Right atrium auricular region (tissue), 2 donors: ENCODE results near the gene HSD17B1. TPM values are rescaled to one million over a fixed set of nuclear protein-coding genes. Genes with fewer than 3 reads are reported as not detected.

Experiments
- DNase-seq: peaks from one replicate; pipeline ENCODE4 v3.0.0-alpha.2; 2019; ENCODE audit warnings: low spot score
- H3K27ac ChIP-seq, 2 donors: fragments of 200-600 bp; sonication (generic); 1 replicate in 1 of 2; 2 replicates in 1 of 2; pipeline ENCODE4 v1.5.1; 2016 to 2019
- H3K27me3 ChIP-seq, 2 donors: fragments of 200-600 bp; sonication (generic); one replicate each; pipeline versions ENCODE4 v1.5.1 to v1.6.0; 2017 to 2019
- H3K36me3 ChIP-seq: fragments of 200-600 bp; sonication (generic); one replicate; pipeline ENCODE4 v1.5.1; 2016
- H3K4me1 ChIP-seq, 2 donors: fragments of 200-600 bp; sonication (generic); one replicate each; pipeline versions ENCODE4 v1.5.1 to v1.6.0; 2017 to 2019
- H3K4me3 ChIP-seq, 2 donors: fragments of 200-600 bp; sonication (generic); 1 replicate in 1 of 2; 2 replicates in 1 of 2; pipeline ENCODE4 v1.5.1; 2017 to 2019; ENCODE audit warnings: mild to moderate bottlenecking in 1 of 2, moderate library complexity in 1 of 2
- H3K9me3 ChIP-seq, 2 donors: fragments of 200-600 bp; sonication (generic); one replicate each; pipeline ENCODE4 v1.5.1; 2019
- CTCF ChIP-seq, 2 donors: fragments of 200-600 bp; sonication (generic); IDR thresholded peaks; one replicate each; pipeline ENCODE4 v1.5.1; 2019; ENCODE audit warnings: antibody characterized with exemption in 2 of 2
- total RNA-seq, 2 donors: library from RNA; depleted of rRNA; stranded (reverse); fragments of >200 nt; gene quantifications; one replicate each; pipeline ENCODE4 v1.1.0, GENCODE V29; 2016

Gene HSD17B1
- total RNA-seq, 2 donors from 2014 or later: 0.39 to 0.78 TPM

DNA sequence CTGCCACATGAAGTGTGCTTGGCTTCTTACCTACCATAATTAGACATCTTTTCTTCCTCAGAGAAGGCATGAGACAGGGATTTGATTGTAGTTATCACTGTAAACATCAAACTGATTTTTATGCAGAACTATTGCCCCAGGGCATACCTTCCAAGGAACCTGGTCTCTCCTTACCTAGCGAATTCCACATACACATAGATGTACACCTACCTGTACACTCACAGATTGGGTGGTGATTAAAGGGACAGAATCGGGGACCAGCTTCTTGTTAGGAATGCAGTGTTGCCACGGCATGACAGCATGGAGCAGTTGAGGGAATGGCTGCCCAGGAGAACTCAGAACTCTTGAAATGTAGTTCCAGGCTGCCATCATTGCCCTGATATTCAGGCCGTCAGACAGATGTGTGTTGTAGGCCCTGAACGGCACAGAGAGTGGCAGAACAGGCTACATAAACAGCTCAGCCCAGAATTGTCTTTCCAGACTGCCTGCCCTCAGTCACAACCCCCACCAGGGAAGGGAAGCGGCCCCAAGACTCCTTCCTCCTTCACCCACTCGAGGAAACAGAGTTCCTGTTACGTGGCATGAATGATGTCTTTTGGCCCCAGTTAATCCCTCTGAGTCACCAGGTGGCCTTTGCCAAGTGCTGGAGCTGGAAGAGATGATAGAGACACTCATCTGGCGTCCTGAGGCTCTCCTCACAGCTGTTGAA, 34.5 kb upstream of the HSD17B1 start:
- DNase-seq: peak; percentile 96
- Histone ChIP-seq H3K4me1 (peaks cover 4 to 79% of the 10 kb centered on the region in 2 donors), H3K27me3 (no peaks in the 10 kb centered on the region), H3K27ac (peak overlapping the region; percentile 91 to 98), H3K36me3 (peaks cover 15% of the 10 kb centered on the region), H3K9me3 (no peaks in the 10 kb centered on the region), H3K4me3 (no peak overlapping the region)
- no peak for TF ChIP-seq CTCF (IDR thresholded peaks at IDR 0.05)

DNA sequence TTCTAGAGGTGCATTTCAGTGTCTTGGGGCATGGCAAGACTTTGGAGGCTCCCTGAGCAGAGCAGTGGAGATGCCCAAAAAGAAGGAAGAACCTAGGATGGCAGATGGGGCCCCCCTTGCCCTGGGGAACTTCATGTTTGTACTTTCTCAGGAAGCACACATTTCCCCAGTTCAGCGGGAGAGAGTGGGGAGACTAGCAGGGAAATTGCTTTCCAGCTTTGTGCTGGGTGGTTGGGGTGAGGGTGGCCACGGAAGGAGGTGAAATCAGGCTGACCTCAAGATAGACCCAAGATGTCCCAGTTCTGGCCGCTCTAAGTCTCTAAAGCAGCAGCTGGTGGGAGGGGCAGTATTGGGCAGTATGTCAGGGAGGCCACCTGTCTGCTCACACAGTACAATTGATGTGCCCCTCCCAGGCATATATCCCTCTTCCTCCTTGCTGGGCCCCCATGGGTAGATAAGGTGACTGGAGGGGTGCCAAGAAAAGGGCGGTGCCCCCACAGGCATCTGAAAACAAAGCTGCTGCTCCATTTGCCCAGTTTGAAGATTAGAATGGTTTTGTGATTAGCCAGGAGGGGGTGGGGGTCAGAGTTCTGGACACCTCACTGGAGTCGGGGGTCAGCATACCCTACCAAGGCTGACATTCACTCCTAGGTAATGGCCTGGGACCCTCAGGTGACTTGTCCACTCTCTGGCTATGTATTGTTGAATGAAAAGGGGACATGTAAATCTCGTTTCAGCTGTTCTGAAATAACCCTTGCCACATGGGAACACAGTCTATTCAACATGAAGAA, 33.8 kb upstream of the HSD17B1 start:
- H3K4me3 ChIP-seq: no peak overlapping the region
- H3K27me3 ChIP-seq: no peaks in the 10 kb centered on the region
- no peaks in the 10 kb centered on the region for H3K9me3 ChIP-seq
- H3K27ac ChIP-seq: peak overlapping the region; percentile 91 to 98
- TF ChIP-seq CTCF (IDR thresholded peaks at IDR 0.05): no peak
- DNase-seq: peak; percentile 77
- peaks cover 11% of the 10 kb centered on the region for H3K36me3 ChIP-seq
- peaks cover 4 to 73% of the 10 kb centered on the region in 2 donors for H3K4me1 ChIP-seq

DNA sequence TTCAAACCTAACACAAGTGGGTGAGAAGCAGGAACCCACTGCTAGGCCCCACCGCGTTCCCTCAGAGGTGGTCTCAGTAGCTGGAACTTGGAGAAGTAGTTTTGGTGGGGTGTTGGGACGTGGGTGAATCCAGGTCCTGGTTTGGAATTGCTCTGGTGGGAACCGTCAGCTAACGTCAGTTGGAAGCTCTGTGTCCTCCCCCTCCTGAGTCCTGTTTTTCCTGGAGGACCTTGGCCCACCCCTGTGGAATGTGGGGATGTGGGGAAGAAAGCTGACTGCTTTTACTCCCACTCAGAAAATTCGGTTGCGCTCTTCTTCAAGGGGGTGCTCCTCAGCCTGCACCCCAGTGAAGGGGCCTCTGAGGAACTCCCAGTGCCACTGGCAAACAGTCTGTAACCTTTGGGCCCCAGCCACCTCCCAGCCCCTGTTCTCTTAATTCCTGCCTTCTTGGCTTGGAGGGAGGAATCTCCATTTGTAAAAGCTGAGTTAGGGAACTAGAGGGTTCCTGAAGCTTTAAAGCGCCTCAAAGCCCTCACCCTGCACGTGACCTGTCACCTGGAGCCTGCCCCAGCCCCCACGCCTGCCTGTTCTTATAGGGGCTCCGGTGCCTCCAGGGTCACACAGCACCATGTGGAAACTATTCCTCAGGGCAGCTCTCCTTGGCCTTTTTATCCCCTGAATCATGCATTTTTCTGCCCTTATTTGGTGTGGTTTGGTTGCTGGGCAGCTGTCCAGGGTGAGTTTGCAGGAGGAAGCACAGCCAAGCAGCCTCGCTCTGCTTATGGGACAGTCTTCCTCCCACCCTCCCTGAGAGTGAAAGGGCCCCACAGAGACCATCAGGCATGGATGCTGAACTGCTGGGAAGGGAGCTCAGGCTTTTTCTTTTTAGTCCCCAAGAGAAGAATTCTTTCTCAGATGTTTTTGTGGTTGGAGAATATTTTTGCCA, 32.9 kb upstream of the HSD17B1 start:
- H3K27me3 ChIP-seq: no peaks in the 10 kb centered on the region
- H3K36me3 ChIP-seq: peaks cover 2% of the 10 kb centered on the region
- peak; percentile 97 for DNase-seq
- H3K9me3 ChIP-seq: no peaks in the 10 kb centered on the region
- H3K4me3 ChIP-seq: no peak overlapping the region
- H3K27ac ChIP-seq: peak overlapping the region; percentile 91 to 98
- peaks cover 4 to 76% of the 10 kb centered on the region in 2 donors for H3K4me1 ChIP-seq
- TF ChIP-seq CTCF (IDR thresholded peaks at IDR 0.05): no peak

- H3K36me3 ChIP-seq: no peaks in the 10 kb centered on the region
- H3K4me1 ChIP-seq: peaks cover 4 to 83% of the 10 kb centered on the region in 2 donors
- no peak overlapping the region for H3K4me3 ChIP-seq
- TF ChIP-seq CTCF (IDR thresholded peaks at IDR 0.05): no peak
- H3K9me3 ChIP-seq: no peaks in the 10 kb centered on the region
- peak overlapping the region; percentile 91 to 98 for H3K27ac ChIP-seq
- DNase-seq: no peak
- H3K27me3 ChIP-seq: no peaks in the 10 kb centered on the region
These were observed 32.2 kb upstream of the HSD17B1 start for GRCh38 chr17:42520540-42520951.

DNA sequence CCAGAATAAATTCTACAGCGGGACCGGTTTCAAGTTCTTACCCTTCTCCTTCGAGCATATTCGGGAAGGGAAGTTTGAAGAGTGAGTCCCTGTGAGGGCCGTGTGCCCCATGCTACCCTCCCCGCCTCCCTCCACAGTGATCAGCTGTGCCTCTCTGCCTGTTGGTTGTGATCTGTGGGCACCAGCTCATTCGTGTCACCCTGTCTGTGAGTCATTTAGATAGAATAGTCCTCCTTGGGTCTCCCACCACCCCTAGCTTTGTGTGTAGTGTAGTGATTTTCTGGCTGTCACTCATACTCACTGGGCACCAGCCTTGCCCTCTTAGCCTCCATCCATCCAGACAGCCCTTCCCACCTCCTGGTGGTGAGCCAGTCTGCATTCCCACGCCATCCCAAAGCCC, 31.7 kb upstream of the HSD17B1 start:
- Histone ChIP-seq H3K4me3 (no peak overlapping the region), H3K27ac (peak overlapping the region; percentile 91 to 98), H3K4me1 (peaks cover 4 to 87% of the 10 kb centered on the region in 2 donors), H3K27me3 (no peaks in the 10 kb centered on the region), H3K36me3 (no peaks in the 10 kb centered on the region), H3K9me3 (no peaks in the 10 kb centered on the region)
- no peak for TF ChIP-seq CTCF (IDR thresholded peaks at IDR 0.05)
- no peak for DNase-seq
